ENCODE data around the gene UBIAD1.
A peak's percentile ranks its signal among the peaks of the same experiment; 100 is the strongest.
"Not testable (repeated sequence)": the region's sequence is repeated elsewhere in the genome, so short reads cannot be mapped to it uniquely, and the experiment has no call there.

UBIAD1 gene

DNA sequence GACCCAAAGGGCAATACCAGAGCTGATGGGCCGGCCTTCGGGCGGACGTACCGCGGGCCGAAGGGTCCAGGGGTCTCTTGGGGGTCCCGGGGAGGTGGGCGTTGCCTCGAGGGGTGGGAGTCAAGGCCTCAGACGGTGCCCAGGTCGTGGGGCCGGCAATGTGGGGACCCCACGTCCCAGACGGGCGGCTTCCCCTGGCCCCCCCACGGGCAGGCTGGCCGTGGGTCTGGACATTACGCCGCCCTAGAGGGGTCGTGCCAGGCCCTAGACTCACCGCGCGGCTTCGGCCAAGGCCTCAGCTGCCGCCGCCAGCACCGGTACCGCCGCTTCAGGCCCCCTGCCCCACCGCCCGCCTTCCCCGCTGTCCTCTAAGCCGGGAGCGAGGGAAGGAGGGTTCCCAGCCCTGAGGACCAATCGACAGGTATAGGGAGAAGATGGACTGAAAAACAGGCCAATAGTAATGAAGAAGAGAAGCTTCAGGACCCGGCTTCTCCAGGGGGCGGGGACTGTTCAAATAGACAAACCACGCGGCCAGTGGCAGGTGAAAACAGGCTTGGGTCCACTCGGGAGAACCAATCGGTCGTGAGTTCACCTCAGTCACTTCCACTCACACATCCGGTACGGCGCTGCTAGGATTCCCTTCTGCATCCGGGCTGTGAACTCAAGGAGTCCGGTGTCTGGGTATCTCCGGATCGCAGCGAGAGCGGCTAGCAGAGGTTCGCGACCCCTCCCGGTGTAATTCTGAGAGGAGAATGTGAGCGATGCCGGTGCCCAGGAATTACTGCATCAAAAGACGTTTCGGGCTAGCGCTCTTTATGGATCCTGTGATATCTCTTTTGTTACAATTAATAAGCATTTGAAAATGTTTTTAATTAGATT is 10.6 kb upstream of the UBIAD1 start, which contains the start of gene MTOR:
Gene MTOR (minus strand): TSS at position 381 of the 879 bp plus-strand sequence. CDS start 3,142 bp downstream, outside the sequence.
- DNase-seq (ENCODE audit: low read depth), result peak; percentile 100
- TF ChIP-seq CTCF (IDR thresholded peaks at IDR 0.05; ENCODE audit: low read depth, low read length, missing control alignments), result peak; percentile 21
- H3K4me3 ChIP-seq (ENCODE audit: low read depth, low read length), result peak within 1 kb of the TSS; percentile 78

- DNase-seq (ENCODE audit: low read depth), result no peak
- H3K4me3 ChIP-seq (ENCODE audit: low read depth, low read length), result no peak overlapping the region
- no peak for TF ChIP-seq CTCF (IDR thresholded peaks at IDR 0.05; ENCODE audit: low read depth, low read length, missing control alignments)
Measured at GRCh38 chr1:11266268-11267074, 6.5 kb upstream of the UBIAD1 start.

- H3K4me3 ChIP-seq (ENCODE audit: low read depth, low read length); DNase-seq (ENCODE audit: low read depth): not testable (repeated sequence)
Measured at GRCh38 chr1:11267350-11268337, 5.4 kb upstream of the UBIAD1 start.

- H3K4me3 ChIP-seq (ENCODE audit: low read depth, low read length), result peak overlapping the region; percentile 7; the same call in 1 of the 2 replicates
- DNase-seq (ENCODE audit: low read depth), result no peak
- TF ChIP-seq CTCF (IDR thresholded peaks at IDR 0.05; ENCODE audit: low read depth, low read length, missing control alignments), result no peak
Measured at GRCh38 chr1:11272544-11272831, 510 bp upstream of the UBIAD1 start.

- no peak for TF ChIP-seq CTCF (IDR thresholded peaks at IDR 0.05; ENCODE audit: low read depth, low read length, missing control alignments)
- DNase-seq (ENCODE audit: low read depth), result no peak
Measured at GRCh38 chr1:11273595-11274234, 717 bp downstream of the UBIAD1 start.

GRCh38 chr1:11279152-11279551 is 6.2 kb downstream of the UBIAD1 start:
- no peak for DNase-seq (ENCODE audit: low read depth)
- no peak for TF ChIP-seq CTCF (IDR thresholded peaks at IDR 0.05; ENCODE audit: low read depth, low read length, missing control alignments)
- no peak overlapping the region for H3K4me3 ChIP-seq (ENCODE audit: low read depth, low read length)

More at GRCh38 chr1:11273595-11274234, 717 bp downstream of the UBIAD1 start:
- H3K4me3 ChIP-seq (ENCODE audit: low read depth, low read length), result peak overlapping the region; percentile 91

Data from GM12864 (cell line).